Esophagus squamous epithelium (tissue), 5 donors: ENCODE results near the gene TRMT11. TPM values are rescaled to one million over a fixed set of nuclear protein-coding genes. Genes with fewer than 3 reads are reported as not detected.
A peak's percentile ranks its signal among the peaks of the same experiment; 100 is the strongest.

Experiments used
- DNase-seq: peaks from one replicate; lab custom pipeline; 2025; lab: John Stamatoyannopoulos, UW
- H3K27ac ChIP-seq, 4 donors: fragments of 200-600 bp; sonication (generic); one replicate each; pipeline ENCODE4 v1.5.1; 2016 to 2019; ENCODE audit warnings: mild to moderate bottlenecking in 1 of 4
- H3K27me3 ChIP-seq, 4 donors: fragments of 200-600 bp; sonication (generic); 1 replicate in 3 of 4; 2 replicates in 1 of 4; pipeline versions ENCODE4 v1.5.1 to v1.6.0; 2017 to 2021; ENCODE audit warnings: antibody characterized with exemption in 1 of 4
- H3K36me3 ChIP-seq, 3 donors: fragments of 200-600 bp; sonication (generic); one replicate each; pipeline ENCODE4 v1.5.1; 2016 to 2019
- H3K4me1 ChIP-seq, 3 donors: fragments of 200-600 bp; sonication (generic); one replicate each; pipeline ENCODE4 v1.5.1; 2017 to 2019
- H3K4me3 ChIP-seq, 4 donors: fragments of 200-600 bp; sonication (generic); 1 replicate in 3 of 4; 2 replicates in 1 of 4; pipeline ENCODE4 v1.5.1; 2016 to 2019; ENCODE audit warnings: mild to moderate bottlenecking in 2 of 4, moderate library complexity in 1 of 4
- H3K9me3 ChIP-seq, 3 donors: fragments of 200-600 bp; sonication (generic); one replicate each; pipeline ENCODE4 v1.5.1; 2016 to 2019
- POLR2A ChIP-seq, 4 donors: fragments of 450-650 bp; IDR thresholded peaks; one replicate each; pipeline ENCODE4 v1.6.1; 2017; ENCODE audit warnings: antibody characterized with exemption in 4 of 4, mild to moderate bottlenecking in 4 of 4, moderate library complexity in 3 of 4
- WGBS, 2 donors: methylation state at CpG; one replicate each; pipeline ENCODE4 v1.1.5; 2018; 5-methylcytosine and 5-hydroxymethylcytosine counted together
- intact Hi-C: fragments of 100-400 bp; cut with DNase I; formaldehyde crosslinking; loops from one replicate; pipeline ENCODE4 v1.15.0; 2022
- total RNA-seq, 4 donors: library from RNA; depleted of rRNA; stranded (reverse); fragments of >200 nt; gene quantifications; one replicate each; pipeline ENCODE4 v1.1.0, GENCODE V29; 2016
- TF ChIP-seq, protein P1 (sequence below), 6 experiments: fragments of 450-650 bp in 4 of 6; fragments of 200-600 bp in 2 of 6; sonication (generic) in 2 of 6; IDR thresholded peaks; one replicate each; pipeline ENCODE4 v1.5.1; 2016 to 2019; ENCODE audit warnings: antibody characterized with exemption in 6 of 6, mild to moderate bottlenecking in 4 of 6, moderate library complexity in 4 of 6
- donor health status: DM: yes; HTN: yes; CAD: no.

TRMT11 gene
- total RNA-seq, 4 donors from 2014 or later, result 7.8 to 23.3 (median 17.2) TPM

DNA sequence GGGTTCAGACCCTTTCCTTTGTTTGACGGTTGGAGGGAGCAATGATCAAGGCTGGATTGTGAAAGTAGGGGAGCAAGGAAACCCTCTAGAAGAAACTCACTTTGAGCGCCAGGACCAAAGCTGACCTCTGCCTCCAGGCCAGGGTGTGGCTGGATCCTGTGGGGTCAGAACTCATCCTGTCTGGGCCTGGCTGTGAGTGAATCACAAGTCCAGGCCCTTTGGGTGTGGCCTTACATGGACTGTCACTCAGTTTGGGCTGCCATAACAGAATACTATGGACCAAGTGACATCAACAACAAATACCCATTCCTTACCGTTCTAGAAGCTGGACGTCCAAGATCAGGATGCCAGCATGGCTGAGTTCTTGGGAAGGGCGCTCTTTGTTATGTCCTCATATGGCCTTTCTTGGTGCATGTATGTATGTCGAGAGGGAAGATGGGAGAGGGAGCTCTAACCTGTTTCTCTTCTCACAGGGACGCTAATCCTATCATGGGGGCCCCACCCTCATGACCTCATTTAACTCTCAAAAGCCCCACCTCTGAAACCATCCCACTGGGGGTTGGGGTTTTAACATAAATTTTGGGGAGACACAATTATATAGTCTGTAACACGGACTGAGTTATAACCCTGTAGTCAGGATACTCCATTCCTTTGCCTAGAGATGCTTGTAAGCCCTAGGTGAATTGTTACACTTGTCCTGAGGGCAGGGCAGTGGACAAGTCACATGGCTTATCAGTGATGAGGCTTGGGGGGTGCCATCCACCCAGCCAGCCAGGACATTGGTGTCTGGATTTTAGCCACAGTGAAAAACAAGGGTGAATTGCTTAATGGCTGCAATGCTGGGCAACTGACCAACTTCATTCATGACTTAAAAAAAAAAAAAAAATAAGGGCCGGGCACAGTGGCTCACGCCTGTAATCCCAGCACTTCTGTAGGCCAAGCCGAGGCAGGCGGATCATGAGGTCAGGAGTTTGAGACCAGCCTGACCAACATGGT, 80.0 kb downstream of the TRMT11 start:
- no peak overlapping the region for H3K4me3 ChIP-seq
- H3K27me3 ChIP-seq, result no peaks in the 10 kb centered on the region
- no peaks in the 10 kb centered on the region for H3K9me3 ChIP-seq
- TF ChIP-seq POLR2A (IDR thresholded peaks at IDR 0.05), result no peak
- TF ChIP-seq, protein P1, sequence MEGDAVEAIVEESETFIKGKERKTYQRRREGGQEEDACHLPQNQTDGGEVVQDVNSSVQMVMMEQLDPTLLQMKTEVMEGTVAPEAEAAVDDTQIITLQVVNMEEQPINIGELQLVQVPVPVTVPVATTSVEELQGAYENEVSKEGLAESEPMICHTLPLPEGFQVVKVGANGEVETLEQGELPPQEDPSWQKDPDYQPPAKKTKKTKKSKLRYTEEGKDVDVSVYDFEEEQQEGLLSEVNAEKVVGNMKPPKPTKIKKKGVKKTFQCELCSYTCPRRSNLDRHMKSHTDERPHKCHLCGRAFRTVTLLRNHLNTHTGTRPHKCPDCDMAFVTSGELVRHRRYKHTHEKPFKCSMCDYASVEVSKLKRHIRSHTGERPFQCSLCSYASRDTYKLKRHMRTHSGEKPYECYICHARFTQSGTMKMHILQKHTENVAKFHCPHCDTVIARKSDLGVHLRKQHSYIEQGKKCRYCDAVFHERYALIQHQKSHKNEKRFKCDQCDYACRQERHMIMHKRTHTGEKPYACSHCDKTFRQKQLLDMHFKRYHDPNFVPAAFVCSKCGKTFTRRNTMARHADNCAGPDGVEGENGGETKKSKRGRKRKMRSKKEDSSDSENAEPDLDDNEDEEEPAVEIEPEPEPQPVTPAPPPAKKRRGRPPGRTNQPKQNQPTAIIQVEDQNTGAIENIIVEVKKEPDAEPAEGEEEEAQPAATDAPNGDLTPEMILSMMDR (IDR thresholded peaks at IDR 0.05), result no peak
- H3K36me3 ChIP-seq, result no peaks in the 10 kb centered on the region
- 88 to 91% methylated on average over 12 of the region's 12 CpGs for WGBS, 2 donors
- peaks cover 0 to 7% (median 4%) of the 10 kb centered on the region in 3 donors for H3K4me1 ChIP-seq
- intact Hi-C loops, result no loop called here
- no peak for DNase-seq
- no peak overlapping the region for H3K27ac ChIP-seq

GRCh38 chr6:126067073-126067472, 80.7 kb downstream of the TRMT11 start:
- Histone ChIP-seq H3K27ac (no peak overlapping the region), H3K36me3 (no peaks in the 10 kb centered on the region), H3K4me3 (no peak overlapping the region), H3K9me3 (no peaks in the 10 kb centered on the region), H3K27me3 (no peaks in the 10 kb centered on the region), H3K4me1 (peaks cover 0 to 7% (median 4%) of the 10 kb centered on the region in 3 donors)
- 94 to 100% methylated on average over 3 of the region's 3 CpGs for WGBS, 2 donors
- intact Hi-C loops, result no loop called here
- TF ChIP-seq, protein P1 (IDR thresholded peaks at IDR 0.05), result no peak
- no peak for TF ChIP-seq POLR2A (IDR thresholded peaks at IDR 0.05)
- DNase-seq, result no peak

- intact Hi-C loops, result no loop called here
- no peak for TF ChIP-seq POLR2A (IDR thresholded peaks at IDR 0.05)
- TF ChIP-seq, protein P1 (IDR thresholded peaks at IDR 0.05), result no peak
- Histone ChIP-seq H3K9me3 (no peaks in the 10 kb centered on the region), H3K27me3 (no peaks in the 10 kb centered on the region), H3K4me3 (no peak overlapping the region), H3K4me1 (peaks cover 0 to under 1% (median 0%) of the 10 kb centered on the region in 3 donors), H3K27ac (no peak overlapping the region), H3K36me3 (no peaks in the 10 kb centered on the region)
- WGBS, 2 donors, result 80 to 88% methylated on average over 6 of the region's 6 CpGs
- no peak for DNase-seq
These were observed 83.1 kb downstream of the TRMT11 start for GRCh38 chr6:126069449-126069848.

DNA sequence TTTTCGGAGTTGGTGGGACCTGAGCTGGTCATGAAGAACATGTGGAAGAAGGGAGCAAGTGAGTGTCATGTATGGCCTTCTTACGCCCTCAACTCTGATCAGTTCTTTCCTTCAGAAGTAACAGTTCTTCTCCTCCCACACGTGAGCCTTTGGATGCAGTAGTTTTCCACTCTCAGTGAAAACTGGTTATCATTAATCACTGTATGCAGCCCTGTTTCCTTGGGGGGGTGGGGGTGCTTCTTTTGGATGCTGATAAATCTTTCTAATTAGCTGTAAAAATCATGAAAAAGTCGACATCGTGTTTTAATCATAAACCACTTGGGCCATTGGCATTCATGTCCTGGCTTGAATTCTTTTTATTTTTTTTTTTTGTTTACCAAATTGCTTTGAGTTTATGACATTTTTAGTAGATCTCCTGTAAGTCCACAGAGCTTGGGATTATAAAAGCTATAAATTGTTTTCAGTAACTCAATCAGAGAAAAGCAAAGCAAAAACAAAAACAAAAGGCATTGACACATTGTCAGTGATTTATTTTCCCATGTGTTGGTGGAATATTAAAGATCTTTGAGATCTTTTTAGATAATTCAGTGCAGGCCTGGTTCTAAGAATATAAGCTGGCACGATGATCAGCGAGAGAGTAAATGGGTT, 84.8 kb downstream of the TRMT11 start:
- H3K27ac ChIP-seq, result peak overlapping the region in 3 of 4 donors; percentile 37 to 54 (median 53)
- no peaks in the 10 kb centered on the region for H3K36me3 ChIP-seq
- WGBS, 2 donors, result 68 to 74% methylated on average over 7 of the region's 7 CpGs

More for the DNA sequence above, 84.8 kb downstream of the TRMT11 start:
- Histone ChIP-seq H3K4me3 (no peak overlapping the region), H3K4me1 (no peaks in the 10 kb centered on the region), H3K9me3 (no peaks in the 10 kb centered on the region), H3K27me3 (no peaks in the 10 kb centered on the region)
- TF ChIP-seq, protein P1 (IDR thresholded peaks at IDR 0.05), result no peak
- TF ChIP-seq POLR2A (IDR thresholded peaks at IDR 0.05), result no peak
- intact Hi-C loops, result no loop called here
- DNase-seq, result no peak
